GM18505 (cell line): ENCODE data around the gene TBCA.
"Not testable (repeated sequence)": the region's sequence is repeated elsewhere in the genome, so short reads cannot be mapped to it uniquely, and the experiment has no call there.

ENCODE experiments used
- ATAC-seq: cut with Tn5 transposase; IDR thresholded peaks from one replicate; pipeline ENCODE4 v1.9.1; 2021; ENCODE audit not compliant: unreplicated experiment
- POLR2A ChIP-seq: IDR thresholded peaks from 4 replicates; pipeline ENCODE4 v1.6.1; 2011; ENCODE audit warnings: borderline replicate concordance; ENCODE audit not compliant: insufficient read depth, insufficient read length; ENCODE audit errors: extremely low read depth

Gene TBCA

DNA sequence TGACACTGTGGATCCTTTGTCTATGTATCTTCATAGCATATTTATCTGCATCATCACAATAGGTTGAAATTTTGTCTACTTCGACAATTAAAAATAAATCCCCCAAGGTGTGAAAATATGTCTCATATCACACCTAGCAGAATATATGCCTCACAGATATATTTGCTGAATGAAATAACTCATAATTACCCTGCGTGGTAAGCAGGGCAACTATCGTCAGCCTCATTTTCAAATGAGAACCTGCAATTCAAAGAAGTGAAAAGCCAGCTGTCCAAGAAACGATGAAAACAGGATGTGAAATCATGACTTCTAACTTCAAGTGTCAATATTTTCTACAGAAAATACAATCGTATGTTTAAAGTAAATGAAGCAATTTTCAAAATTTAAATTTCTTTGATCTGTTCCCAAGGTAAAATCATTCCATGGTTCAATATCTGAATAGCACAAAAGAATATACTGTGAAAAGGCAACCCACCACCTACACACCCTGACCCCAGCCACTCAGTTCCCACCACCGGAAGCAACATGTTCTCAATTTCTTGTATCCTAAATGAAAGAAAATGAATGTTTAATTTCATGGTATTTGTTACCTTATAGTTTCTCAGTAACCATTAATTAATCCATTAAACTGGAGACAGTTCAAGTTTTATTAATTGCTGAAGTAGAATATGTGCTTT lies 57.1 kb downstream of the TBCA start:
- no peak for ATAC-seq
- no peak for TF ChIP-seq POLR2A

DNA sequence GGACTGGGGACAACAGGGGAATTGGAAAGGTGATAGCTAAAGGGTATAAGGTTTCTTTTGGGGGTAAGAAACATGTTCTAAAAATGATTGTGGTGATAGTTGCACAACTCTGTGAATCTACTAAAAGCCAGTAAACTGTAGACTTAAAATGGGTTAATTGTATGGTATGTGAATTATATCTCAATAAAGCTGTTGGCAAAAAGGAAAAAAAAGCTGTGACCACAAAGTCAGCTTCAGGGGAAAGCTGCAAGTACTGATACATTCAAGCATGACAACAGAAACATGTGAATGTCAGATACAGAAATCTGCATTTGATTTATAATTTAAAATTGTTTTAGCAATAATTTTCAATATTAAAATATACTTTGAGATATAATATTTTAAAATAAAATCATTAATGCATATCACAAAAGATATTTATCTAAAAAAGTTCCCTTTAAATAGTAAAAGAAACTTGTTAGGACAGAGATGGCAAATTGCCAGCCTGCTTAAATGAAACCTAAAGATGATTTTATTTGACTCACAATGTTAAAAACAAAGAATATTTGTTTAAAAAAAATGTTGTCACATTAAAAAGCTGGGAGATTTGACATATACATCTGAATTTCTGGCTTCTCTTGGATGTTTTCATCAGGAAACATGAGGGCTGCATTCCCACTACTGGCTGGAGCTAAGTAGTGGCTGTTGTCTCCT lies 66.0 kb downstream of the TBCA start:
- no peak for TF ChIP-seq POLR2A
- ATAC-seq: no peak

DNA sequence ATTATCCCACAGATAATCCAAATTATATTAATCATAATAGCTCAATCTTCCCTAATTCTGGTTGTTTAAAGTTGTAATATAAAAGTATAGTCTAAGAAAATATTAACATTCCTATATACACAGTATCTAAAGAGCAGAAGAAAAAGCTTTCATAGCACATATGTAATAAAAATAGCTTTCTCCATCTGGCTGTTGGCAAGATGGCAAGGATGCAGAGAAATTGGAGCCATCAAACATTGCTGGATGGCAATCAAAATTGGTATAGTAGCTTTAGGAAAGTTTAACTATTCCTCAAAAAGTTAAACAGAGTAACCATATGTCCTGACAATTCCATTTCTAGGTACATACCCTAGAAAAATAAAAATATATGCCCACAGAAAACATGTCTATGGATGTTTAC lies 66.8 kb downstream of the TBCA start:
- ATAC-seq: no peak

DNA sequence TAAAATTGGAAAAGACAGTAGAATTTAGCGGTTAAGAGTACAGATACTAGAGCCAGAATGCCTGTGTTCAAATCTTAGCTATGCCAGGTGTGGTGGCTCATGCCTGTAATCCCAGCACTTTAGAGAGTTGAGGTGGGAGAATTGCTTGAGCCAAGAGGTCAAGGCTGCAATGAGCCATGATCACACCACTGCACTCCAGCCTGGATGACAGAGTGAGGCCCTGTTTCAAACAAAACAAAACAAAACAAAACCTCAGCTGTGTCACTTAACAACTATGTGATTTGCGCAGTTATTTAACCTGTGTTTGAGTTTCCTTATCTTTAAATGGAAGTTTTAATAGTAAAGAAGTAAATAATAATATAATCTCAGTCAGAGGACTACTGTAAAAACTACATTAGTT lies 68.3 kb downstream of the TBCA start:
- no peak for ATAC-seq

More for the DNA sequence above, 66.8 kb downstream of the TBCA start:
- no peak for TF ChIP-seq POLR2A

DNA sequence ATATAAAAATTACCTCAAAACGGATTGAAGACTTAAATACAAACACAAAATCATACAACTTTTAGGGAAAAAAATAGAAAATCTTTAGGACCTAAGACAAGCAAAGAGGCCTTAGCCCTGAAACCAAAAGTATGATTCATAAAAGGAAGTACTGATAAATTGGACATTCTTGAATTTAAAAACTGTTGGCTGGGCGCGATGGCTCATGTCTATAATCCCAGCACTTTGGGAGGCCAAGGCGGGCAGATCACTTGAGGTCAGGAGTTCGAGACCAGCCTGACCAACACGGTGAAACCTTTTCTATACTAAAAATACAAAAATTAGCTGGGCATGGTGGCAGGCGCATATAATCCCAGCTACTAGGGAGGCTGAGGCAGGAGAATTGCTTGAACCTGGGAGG lies 76.6 kb downstream of the TBCA start:
- ATAC-seq: not testable (repeated sequence)

More for the DNA sequence above, 68.3 kb downstream of the TBCA start:
- no peak for TF ChIP-seq POLR2A

DNA sequence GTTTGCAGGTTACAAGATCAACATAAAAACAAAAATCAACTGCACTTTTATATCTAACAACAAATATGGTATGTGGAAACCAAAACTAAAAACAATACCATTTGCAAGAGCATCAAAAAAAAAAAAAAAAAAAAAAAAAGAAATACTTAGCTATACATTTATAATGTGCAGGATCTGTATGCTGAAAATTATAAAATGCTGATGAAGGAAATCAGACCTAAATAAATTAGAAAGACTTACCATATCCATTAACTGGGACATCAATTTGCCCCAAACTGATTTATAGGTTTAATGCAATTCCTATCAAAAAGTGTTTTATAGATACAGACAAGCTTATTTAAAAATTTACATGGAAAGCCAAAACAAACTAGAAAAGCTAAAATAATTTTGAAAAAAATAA lies 77.2 kb downstream of the TBCA start:
- TF ChIP-seq POLR2A: no peak
- no peak for ATAC-seq

DNA sequence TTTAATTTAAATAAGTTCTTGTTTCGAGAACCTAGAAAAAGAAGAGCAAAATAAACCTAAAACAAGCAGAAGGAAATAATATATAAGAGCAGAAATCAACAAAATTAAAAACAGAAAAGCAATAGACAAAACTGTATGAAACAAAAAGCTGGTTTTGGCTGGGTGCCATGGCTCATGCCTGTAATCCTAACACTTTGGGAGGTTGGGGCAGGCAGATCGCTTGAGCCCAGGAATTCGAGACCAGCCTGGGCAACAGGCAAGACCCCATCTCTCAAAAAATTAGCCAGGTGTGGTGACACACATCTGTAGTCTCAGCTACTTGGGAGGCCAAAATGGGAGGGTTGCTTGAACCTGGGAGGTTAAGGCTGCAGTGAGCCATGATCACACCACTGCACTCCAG lies 78.4 kb downstream of the TBCA start:
- no peak for TF ChIP-seq POLR2A
- no peak for ATAC-seq

DNA sequence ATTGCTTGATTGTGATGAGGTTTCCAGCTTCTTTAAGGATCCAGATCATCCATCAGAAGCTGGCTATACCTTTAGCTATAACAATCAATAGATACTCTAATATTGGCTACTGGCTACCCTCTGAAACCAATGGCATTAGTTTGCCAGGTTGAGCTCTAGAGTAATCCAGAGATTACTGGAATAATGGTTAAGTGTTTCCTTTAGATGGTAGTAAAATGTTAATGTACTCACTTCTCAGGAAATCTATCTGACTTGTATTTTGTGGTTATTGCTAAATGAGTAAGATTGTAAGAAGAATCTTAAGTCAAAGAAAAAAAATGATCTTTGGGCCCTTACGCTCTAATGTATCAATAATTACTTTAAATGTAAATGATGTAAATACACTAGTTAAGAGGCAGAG lies 80.0 kb downstream of the TBCA start:
- ATAC-seq: no peak
- no peak for TF ChIP-seq POLR2A

DNA sequence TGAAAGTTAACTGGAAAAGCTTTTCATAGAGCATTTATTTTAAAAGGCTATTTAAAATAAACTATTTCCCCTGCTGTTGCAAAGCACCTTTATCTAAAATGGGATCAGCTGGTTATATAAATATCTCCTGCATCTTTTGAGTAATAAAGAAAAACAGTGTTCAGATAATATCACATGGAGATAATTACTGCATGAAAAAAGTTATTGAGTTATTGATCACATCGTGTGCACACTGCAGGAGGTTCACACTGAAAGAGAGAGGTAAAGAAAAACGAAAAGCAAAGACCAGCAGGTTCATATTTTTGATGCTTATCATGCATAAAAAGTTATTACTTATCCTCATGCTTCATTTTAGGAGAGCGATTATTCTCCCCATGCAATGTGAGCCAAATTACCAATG lies 82.2 kb downstream of the TBCA start:
- TF ChIP-seq POLR2A: no peak
- ATAC-seq: no peak

DNA sequence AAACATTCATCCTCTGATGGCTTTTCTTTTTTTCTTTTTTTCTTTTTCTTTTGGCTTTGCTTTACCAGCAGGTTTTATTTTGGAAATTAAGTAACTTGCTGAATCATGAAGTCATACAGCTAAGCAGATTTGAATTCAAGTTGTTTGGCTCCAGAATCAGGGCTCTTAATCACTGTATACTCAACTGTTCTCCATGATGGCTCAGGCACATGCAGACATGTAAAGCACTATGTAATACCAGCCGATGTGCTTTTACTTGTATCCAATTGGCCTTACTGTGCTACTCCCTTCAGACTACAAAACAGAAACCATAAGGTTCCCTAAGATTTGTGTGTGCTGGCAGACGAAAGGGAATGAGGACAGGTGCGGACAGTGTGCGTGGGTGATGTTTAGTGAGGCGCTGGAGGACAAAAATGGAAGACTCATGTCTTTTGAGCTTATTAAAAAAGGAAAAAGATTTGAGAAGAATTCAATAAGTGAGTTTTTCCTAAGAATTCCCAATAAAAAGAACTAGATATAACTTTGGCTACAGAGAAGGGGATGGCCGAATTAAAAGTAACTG lies 92.9 kb downstream of the TBCA start:
- TF ChIP-seq POLR2A: no peak
- no peak for ATAC-seq

DNA sequence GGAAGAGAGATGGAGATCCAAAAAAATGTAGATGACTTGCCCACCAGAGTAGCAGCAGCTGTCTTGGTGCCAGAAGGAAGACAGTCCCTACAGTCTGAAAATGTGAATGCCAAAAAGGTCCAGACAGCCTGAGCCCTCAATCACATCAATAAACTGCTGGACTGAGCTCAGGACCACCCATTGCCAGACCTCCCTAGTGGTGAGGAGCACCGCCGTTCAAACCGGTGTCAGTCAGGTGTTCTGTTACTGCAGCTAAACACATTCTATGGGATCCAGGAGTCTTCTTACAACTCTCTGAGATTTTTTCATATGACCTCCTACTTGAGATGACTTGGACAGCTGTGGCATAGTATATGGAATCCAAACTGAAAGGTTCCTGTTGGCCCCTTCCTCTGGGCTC lies 105.6 kb downstream of the TBCA start:
- no peak for ATAC-seq
- no peak for TF ChIP-seq POLR2A

DNA sequence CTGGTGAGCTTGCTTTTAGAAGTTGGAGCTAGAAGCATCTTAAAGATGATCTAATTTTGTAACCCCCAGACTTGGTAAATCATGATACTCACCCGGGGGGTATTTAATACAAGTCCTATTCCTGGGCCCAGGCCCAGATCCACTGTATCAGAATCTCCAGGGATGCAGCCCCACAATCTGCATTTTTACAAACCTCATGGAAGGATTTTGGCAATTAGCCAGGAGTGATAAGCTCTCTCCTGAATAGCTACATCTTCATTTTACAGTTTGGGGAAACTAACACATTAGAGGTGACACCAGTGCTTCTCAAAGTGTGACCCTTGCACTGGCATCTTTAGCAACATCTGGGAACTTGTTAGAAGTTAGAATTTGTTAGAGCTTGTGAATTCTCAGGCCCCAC lies 106.5 kb downstream of the TBCA start:
- no peak for ATAC-seq
- no peak for TF ChIP-seq POLR2A

DNA sequence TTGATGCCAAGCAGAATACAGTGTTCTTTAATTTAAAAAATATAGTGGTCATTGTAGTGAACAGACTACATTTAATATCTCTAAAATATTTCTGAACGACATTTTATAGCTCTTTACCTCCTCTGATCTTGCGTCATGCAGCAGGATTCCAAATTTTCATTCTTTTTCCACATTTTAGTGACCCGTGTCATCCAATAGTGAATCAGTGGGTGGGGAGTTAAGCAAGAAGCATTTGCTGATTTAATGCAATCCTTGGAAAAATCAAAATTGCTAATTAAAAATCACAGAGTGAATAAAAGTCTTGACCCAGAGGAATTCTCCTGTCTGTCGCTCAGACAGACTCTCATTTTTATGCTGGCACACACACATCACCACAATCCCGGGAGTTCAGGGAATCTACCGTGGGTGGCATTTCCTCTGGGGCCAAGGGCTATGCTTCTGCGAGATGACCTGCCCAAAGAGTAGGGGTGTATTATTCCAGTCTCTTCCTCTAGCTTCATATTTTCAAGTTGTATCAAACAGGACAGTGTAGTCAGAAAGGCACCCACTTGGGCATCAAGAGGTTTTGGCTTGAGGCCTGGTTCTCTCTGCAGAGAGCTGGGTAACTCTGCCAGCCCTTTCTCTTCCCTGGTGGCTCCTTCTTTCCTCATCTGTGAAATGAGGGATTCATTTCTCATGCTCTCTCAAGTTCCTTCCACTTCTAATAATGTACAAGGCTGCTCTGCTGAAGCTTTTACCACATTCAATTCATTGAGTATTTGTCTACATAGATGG lies 112.9 kb downstream of the TBCA start:
- no peak for ATAC-seq

DNA sequence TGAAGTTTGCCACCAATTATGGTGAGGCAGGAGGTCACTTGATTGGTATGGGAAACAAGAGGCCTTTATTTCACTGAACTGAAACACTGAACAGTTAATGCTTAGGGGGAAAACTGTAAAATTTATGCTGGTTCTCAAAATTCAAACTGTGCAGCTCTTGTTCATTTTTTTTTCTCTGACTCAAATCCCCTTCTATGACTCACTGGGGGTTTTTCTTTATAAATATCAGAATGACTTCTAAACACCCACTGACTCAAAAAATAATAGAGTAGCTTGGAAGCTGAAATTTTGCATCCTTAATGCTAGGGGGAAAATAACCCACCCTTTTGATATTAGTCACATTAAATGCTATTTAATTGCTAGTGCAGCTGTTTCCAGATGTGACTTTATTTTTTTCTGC lies 113.5 kb downstream of the TBCA start:
- TF ChIP-seq POLR2A: no peak
- ATAC-seq: no peak

More for the DNA sequence above, 112.9 kb downstream of the TBCA start:
- TF ChIP-seq POLR2A: no peak

DNA sequence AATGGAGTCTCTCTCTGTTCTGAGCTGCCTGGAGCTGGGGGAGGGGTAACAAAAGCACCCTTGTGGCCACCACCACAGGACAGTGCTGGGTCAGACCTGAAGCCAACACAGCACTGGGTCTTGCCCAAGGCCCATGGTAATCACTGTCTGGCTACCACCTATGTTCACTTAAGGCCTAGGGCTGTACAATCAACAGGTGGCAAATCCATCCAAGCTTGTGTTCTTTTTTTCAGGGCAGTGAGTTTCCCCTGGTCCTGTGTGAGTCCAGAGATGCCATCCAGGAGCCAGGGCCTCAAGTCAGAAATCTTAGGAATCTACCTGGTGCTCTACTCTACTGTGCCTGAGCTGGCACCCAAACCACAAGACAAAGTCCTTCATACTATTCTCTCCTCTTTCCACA lies 117.5 kb downstream of the TBCA start:
- no peak for ATAC-seq
- no peak for TF ChIP-seq POLR2A
